GM20000 (cell line): ENCODE data around the gene UBE2L6.

Experiments used
- DNase-seq: peaks from one replicate; pipeline ENCODE4 v3.0.0; 2012; ENCODE audit warnings: low spot score
- TF ChIP-seq, protein P1 (sequence below): IDR thresholded peaks from 2 replicates; pipeline ENCODE4 v1.5.1; 2012; ENCODE audit warnings: mild to moderate bottlenecking, control low read depth; ENCODE audit errors: extremely low read depth, missing control alignments

UBE2L6 gene

DNA sequence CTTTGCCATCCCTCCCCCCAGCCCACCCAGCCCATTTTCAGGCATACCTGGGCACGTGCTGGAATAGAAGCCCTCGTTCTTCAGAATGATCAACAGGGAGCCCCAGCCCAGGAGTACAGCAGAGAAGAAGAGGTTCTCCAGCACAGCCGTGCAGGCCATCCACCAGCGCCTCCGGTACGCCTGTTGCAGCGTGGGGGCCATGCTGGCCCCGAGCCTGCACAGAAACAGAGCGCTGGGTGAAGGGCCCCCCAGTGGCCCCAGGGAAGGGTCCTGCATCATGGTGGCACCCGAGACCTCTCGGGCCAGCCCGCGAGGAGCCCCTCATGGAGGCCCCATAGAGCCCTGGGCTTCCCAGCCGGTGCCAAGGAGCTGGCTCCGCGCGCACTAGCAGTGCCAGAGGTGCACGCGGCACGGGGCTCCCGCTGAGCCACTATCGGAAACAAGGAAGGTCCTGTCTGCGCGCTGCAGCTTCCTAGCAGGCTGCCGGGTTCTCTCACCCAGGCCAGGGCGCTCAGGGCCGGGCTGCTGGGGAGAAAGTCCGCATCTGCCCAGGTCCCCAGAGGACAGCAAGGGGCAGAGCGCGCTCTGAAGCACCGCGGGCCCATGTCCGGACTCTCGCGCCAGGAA lies 53.4 kb downstream of the UBE2L6 start:
- DNase-seq = no peak
- TF ChIP-seq, protein P1, sequence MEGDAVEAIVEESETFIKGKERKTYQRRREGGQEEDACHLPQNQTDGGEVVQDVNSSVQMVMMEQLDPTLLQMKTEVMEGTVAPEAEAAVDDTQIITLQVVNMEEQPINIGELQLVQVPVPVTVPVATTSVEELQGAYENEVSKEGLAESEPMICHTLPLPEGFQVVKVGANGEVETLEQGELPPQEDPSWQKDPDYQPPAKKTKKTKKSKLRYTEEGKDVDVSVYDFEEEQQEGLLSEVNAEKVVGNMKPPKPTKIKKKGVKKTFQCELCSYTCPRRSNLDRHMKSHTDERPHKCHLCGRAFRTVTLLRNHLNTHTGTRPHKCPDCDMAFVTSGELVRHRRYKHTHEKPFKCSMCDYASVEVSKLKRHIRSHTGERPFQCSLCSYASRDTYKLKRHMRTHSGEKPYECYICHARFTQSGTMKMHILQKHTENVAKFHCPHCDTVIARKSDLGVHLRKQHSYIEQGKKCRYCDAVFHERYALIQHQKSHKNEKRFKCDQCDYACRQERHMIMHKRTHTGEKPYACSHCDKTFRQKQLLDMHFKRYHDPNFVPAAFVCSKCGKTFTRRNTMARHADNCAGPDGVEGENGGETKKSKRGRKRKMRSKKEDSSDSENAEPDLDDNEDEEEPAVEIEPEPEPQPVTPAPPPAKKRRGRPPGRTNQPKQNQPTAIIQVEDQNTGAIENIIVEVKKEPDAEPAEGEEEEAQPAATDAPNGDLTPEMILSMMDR = no peak

DNA sequence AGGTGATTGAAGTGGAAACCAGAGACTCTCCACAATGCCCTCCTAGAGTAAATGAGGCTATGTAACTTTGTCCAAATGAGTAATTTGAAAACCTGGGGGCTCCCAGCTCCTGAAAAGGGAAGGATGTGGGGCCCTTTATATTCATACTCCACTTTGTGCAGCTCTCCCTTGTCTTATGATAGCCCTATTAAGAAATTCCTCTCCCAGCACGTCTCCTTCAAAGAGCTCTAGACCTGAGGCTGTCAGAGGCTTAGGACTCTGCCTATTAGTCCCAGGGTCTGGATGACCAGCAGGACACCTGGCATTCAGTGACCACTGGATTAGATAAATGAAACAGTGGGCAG lies 54.0 kb downstream of the UBE2L6 start:
- TF ChIP-seq, protein P1 = no peak
- no peak for DNase-seq

DNA sequence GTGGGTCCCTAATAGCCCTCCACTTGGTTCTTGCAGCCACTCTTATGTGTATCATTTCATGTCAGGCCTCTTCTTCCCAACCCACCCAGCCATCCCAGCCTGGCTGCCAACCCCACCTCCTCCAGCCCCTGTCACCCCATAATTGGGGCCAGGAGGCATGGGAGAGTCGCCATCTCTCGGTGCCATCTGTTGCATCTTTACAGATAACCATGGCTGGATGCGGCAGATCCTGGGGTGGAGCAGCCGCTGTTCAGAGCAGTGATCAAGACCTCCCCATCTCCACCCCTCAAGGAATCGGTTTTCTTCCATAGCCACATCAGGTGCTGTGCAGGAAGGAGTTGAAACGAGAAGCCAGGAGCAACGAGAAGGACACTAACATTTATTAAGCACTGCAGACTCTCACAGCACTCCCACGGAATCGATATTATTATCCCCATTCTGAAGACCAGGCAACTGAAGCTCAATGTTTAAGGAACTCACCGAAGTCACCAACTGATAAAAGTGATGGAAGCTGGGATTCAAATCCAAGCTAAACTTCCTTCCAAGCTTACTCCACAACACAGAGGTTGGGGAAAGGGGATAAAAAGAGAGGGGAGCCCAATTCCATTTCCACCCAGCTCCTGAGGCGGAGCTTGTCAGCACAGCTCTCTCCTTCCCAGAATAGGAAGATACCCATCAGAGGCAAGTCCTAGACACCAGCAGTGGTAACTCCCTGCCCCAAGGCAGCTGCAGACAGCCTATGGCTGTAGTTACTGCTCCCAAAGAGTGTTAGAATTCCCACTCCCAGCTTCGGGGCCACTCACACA lies 54.6 kb downstream of the UBE2L6 start:
- TF ChIP-seq, protein P1 = no peak
- DNase-seq = no peak

DNA sequence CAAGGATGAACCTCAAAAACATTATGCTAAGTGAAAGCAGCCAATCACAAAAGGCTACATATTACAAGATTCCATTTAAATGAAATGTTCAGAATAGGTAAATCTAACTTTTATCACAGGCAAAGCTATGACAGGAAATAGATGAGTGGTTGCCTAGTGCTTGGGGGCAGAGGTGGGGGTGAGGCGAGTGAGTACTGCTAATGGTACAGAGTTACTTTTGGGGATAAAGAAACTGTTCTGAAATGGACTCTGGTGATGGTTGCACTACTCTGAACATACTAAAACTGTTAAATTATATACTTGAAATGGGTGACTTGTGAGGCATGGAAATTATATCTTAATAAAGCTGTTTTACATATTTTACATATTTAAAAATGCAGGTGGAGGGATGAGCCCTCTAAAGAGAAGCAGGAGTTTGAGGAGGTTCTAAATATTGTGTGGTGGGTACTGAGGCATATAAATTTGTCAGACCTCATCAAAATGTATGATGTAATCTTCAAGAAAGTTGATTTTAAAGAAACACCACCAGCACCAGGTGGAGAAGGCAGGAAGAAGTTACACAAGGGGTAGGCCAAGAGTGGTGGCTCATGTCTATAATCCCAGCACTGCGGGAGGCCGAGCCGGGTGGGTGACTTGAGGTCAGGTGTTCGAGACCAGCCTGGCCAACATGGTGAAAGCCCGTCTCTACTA lies 55.6 kb downstream of the UBE2L6 start:
- TF ChIP-seq, protein P1 = no peak
- DNase-seq = no peak

DNA sequence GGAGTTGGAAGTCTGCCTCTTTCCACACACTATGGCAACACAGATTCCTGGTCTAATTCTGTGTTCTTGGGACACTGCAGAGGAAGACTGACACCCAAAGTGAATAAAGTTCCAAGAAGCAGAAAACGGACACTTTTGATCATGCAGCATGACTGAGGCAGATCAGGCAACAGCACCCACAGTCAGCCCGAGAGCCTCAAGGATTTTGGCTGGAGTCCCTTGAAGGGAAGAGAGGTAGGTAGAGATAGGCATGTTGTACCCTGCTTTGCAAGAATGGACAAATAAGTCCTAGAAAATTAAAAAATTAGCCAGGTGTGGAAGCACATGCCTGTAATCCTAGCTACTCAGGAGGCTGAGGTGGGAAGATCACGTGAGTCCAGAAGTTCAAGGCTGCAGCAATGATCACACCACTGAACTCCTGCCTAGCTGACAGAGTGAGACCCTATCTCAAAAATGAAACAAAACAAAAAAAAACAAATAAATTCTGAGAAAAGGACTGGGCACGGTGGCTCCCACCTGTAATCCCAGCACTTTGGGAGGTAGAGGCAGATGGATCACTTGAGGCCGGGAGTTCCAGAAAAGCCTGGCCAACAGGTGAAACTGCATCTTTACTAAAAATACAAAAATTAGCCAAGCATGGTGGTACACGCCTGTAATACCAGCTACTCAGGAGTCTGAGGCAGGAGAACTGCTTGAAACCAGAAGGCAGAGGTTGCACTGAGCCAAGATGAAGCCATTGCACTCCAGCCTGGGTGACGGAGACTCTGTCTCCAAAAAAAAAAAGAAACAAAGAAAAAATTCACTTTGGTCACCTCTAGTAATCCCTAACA lies 58.9 kb downstream of the UBE2L6 start:
- no peak for DNase-seq
- TF ChIP-seq, protein P1 = no peak

DNA sequence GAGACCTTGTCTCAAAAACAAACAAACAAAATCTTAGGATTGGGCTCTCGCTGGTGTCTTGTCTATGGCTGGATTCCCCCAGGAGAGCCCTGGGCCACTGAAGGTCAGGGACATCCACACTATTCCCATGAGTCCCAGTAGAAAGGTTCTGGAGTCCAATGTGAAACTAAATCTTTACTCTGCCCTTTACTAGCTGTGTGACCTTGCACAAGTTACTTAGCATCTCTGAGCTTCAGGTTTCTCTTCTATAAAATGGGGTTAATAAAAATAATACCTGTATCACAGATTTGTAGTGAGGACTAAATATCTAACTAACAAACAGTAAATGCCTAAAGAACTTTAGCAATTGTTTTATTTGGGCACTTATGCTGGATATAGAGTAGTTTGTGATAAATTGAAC lies 61.0 kb downstream of the UBE2L6 start:
- TF ChIP-seq, protein P1 = no peak
- no peak for DNase-seq
